ENCODE measurements around the gene NCS1.
A peak's percentile ranks its signal among the peaks of the same experiment; 100 is the strongest.

Gene NCS1

DNA sequence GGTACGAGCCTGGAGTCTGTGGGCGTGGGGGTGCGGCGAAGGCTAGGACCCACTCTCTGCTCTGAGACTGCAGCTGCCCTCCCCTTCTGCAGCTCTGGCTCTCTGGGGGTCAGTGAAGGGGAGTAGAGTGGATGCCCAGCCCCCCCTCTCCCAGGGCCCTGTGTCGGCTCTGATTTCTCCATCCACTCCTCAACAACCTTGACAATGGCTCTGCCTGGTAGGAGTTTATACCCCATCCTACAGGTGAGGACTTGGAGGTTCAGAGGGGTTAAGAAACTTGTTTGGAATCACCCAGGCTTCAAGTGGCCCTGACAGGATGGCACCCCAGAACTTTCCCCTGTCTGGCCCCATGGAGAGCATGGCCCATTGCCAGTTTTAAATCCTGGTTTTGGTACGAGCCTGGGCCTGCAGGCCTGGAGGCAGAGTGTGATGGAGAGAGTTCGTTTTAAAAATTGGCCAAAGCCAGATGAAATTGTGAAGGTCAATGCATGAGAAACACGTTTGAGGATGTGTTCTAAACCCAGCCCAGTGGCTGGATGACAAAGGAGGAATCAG, 22.3 kb downstream of the NCS1 start:
- DNase-seq (ENCODE audit: low spot score) = no peak

DNA sequence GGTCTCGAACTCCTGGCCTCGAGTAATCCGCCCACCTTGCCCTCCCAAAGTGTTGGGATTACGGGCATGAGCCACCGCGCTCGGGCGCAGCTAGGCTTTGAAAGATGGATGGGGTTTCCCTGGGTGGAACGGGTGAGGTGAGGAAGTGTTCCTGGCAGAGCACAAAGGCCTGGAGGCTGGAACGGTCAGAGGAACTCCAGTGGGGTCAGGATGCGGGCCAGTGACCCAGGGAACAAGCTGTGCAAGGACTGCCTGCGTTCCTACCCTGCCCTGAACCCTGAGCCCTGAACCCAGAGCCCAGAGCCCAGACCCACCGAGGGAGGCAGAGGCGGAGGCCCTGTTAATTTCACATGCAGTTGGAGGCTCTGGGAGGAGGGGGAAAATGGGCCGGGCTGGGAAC, 23.4 kb downstream of the NCS1 start:
- DNase-seq (ENCODE audit: low spot score) = no peak

DNA sequence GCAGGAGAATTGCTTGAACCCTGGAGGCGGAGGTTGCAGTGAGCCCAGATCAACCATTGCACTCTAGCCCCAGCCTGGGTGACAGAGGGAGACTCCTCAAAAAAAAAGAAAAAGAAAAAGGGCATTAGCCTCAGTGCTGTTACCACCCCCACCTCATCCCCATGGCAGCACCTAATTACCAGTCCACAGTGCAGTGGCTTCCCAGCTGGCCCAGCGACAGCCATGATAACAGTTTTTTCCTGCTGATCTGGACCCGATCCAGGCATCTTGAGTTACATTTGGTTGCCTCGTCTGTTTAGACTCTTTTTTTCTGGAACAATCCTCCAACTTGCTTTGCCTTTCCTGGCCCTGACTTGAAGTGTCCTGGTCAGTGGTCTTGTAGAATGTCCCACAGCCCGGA, 24.4 kb downstream of the NCS1 start:
- DNase-seq (ENCODE audit: low spot score) = no peak

DNA sequence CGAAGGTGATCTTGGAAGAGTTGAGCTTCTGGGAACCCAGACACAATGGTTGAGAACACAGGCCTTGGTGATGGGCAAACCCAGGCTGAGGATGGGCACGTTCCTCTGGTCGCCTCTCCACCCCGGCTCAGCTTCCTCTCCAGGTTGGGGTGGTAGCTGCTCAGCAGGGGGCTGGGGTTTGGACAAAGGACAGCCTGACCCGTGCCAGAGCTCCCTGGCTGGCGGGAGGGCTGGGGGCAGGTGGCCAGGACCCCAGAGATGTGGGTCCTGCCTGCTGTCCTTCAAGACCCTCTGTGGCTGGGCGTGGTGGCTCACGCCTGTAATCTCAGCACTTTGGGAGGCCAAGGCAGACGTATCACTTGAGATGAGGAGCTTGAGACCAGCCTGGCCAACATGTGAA, 25.2 kb downstream of the NCS1 start:
- DNase-seq (ENCODE audit: low spot score) = no peak

DNA sequence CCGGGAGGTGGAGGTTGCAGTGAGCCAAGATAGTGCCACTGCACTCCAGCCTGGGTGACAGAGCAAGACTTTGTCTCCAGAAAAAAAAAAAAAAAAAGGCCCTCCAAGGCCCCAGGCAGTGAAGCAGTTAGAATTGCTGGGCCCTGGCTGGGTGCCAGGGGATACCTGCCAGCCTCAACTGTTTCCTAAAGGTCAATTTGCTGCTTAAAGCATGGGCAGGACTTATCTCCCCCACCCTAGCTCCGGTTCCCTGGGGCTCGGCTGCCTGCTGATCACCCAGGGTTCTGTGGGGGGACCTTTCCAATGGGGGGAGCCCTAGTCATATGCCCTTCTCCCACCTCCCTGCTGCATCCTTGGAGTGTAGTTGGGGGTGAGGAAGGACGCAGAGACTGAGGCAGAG, 25.7 kb downstream of the NCS1 start:
- no peak for DNase-seq (ENCODE audit: low spot score)

DNA sequence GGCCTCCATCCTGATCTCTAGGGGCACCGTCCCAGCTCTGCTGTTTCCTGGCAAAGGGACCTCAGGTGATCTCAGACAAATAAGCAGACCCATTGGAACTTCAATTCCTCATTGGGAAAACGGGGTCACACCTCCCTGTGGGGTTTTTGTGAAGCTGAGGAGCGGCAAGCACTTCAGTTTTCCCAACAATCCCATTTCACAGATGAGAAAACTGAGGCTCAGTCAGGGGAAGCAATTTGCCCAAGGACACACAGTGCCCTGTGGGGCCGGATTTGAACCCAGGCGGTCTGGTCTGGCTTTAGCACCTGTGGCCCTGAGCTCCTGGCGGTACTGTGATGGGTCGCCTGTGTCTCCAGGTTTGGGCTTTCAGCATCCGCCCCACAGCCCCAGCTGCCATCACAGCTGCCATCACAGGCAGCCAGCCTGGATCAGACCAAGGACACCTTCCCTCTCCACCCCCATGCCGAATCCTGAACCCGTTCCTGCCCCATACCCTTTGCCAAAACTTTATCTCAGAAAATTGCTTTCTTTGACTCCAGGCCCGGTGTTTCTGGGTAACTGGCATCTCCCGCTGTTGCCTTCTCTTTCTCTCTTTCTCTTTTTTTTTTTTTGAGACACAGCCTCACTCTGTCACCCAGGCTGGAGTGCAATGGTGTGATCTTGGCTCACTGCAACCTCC, 26.4 kb downstream of the NCS1 start:
- no peak for DNase-seq (ENCODE audit: low spot score)

DNA sequence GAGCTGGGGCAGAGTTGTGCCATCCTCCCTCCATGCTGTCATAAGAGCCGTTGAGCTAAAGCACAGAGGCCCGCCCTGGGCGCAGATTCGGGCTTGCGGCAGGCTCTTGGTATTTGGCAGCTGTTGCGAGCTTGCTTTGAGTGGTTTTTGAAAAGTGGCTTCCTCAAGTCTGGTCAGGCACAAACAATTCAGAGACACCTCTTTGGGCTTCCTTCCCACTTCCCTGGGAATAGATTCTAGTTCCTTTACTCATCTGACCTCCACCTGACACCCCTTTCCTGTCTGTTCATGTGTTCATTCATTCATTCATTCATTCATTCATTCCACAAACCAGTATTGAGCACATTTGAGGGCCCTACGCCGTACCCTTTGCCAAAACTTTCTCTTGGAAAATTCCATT, 27.4 kb downstream of the NCS1 start:
- no peak for DNase-seq (ENCODE audit: low spot score)

DNA sequence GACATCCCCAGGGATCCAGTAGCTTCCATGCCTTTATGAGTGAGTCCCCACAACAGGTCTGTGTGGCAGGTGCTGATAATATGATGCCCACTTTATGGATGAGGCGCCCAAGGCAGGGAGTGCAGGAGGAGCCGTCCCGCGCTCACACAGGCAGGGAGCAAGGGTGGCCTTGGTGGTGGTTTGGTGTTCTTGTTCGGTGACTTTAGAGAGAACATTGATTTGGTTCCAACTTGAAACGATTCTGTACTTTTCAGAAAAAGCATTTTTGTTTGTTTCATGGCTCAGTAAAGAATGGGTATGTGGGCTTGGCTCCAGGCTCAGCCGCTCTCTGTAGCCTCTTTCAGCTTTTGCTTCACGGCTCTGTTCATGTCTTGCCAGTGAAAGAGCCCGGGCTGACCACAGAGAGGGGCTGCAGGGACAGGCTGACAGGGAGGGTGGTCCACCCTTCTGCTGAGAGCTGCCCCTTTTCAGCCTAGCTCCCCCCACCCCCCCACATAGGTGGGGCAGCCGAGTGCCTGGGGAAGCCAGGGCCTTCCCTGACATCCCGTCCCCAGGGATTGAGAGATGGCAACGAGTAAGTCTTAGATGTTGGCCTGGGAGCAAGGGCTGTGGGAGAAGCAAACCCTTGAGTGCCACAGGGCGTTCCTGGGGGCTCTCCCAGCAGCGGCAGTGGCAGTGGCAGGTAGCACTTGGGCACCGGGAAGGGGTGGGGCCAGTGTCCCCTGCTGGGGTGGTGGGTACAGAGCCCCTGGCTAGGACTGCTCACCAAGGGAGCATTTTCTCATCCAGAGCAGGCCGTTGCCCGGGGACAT, 28.0 kb downstream of the NCS1 start:
- DNase-seq (ENCODE audit: low spot score) = no peak

DNA sequence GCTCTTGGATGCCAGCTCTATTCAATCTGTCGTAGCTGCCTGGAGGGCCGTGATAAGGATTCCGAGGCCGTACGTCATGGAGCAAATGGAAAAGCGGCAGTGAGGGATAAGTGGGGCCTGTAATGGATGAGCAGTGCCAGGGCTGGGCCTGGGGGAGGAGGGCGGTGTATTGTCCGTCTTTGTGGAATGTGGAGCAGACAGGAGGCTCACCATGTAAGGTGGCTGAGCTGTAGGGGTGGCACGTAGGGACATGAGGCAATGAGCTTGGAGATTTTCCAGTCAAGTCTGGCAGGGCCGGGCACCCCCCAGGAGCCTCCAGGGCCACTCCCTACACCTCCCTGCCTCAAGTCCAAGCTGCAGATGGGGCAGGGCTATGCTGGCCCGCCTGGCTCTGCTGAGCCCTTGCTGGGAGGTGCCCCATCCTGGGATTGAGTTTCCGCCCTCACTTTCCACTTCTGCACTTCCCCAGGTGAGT, 29.2 kb downstream of the NCS1 start:
- DNase-seq (ENCODE audit: low spot score) = no peak

DNA sequence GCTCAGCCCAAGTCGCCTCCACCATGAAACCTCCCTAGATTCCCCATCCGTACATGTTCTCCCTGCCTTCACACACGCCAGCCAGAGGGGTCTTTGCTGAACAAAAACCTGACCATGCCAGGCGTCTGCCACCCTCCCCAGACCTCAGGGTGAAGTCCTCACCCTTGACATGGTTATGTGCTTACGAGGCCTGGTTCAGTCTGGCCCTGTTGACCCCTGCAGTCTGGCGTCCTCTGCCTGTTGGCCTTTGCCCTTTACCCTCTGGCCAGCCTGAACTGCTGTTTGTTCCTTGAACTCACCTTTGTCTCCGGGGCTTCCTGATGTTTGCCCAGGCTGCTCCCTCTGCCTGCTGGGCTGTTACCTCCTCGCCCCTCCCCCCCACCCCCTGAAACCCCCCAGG, 29.8 kb downstream of the NCS1 start:
- no peak for DNase-seq (ENCODE audit: low spot score)

DNA sequence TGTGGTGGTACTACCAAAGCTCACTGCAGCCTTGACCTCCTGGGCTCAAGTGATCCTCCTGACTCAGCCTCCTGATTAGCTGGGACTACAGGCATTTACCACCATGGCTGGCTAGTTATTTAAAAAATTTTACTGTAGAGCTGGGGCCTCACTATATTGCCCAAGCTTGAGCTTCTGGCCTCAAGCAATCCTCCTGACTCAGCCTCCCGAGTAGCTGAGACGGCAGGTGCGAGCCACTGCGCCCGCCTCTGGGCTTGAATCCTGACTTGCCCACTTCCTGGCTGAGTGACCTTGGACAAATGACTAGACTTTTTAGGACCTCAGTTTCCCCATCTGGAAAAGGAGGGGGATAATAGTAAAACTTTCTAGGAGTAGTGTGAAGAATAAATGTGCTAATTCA, 32.1 kb downstream of the NCS1 start:
- DNase-seq (ENCODE audit: low spot score) = no peak

DNA sequence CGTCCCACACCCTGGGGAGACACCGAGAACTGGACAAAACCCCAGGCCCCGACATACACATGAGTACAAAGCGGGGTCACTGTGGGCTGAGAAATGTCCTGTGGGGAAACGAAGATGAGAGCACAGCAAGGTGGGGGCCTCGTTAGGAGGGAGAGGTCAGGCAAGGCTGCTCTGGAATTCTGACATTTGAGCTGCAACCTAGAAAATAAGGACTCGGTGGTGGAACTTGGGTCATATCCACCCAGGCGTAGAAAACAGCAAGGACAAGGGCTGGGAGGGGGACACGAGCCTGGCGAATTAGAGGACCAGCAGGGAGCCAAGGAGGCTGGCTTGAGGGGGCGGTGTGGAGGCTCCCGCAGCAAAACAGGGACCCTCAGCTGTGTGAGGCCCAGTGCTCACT, 32.8 kb downstream of the NCS1 start:
- no peak for DNase-seq (ENCODE audit: low spot score)

DNA sequence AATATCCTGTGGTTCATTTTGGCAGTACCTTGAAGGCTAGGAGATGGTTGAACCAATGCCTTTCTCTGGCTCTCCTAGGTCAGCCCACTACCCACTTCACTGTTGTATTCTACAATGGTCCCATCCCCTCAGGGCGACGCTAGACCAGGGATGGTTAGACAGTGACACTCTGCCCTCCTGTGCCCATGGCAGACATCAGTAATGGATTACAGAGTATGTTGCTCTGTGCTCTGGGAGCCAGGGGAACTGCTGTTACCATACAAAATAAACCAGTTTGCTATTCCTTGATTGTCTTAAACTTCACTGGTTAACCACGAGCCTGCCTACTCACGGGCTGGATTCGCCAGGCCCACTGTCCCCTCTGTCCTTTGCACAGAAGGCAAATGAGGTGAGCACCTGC, 33.7 kb downstream of the NCS1 start:
- no peak for DNase-seq (ENCODE audit: low spot score)

DNA sequence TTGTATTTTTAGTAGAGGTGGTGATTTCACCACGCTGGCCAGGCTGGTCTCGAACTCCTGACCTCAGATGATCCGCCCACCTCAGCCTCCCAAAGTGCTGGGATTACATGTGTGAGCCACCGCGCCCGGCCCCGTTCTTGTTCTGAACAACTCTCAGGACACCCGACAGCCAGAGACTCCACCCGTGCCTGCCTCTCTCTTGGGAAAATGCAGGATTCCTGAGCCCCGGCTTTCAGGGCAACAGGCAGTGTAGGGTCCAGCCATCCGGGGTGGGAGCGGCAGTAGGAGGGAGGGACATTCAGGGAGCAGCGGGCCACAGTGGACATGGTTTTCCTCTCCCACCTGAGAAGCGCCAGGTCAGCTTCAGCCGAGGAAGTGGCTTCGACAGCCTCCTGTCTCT, 34.4 kb downstream of the NCS1 start:
- DNase-seq (ENCODE audit: low spot score) = no peak

DNA sequence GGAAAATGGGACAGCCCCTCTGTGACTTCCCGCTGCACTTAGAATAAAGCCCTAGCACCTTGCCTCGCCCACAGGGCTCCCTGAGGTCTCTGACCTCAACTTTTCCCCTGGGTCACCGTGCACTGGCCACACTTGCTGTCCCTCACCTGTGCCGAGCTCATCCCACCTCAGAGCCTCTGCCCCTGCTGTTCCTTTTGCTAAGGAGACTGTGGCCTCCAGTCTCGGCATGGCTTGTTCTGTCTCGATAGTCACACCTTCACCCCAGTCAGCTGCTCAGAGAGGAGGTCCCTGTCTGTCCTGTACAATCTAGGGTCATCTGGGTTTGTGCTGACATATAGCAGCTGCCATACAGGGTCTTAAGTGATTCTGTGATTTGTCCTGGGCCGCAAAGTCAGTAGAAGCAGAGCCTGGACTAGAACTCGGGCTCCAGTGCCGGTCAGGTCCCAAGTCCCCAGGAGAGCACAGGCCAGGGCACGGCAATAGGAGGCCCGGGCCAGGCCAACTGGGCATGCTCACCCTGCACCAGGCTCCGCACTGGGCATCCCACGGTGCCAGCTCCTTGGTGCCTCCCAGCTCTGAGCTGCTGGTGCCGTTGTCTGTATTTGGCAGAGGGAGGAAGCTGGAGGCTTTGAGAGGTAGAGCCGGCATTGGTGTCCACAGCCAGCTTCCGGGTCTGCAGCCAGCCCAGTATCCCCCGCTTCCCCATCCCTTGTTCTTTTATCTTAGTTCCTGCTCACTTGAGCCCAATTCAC, 35.2 kb downstream of the NCS1 start:
- DNase-seq (ENCODE audit: low spot score) = no peak

DNA sequence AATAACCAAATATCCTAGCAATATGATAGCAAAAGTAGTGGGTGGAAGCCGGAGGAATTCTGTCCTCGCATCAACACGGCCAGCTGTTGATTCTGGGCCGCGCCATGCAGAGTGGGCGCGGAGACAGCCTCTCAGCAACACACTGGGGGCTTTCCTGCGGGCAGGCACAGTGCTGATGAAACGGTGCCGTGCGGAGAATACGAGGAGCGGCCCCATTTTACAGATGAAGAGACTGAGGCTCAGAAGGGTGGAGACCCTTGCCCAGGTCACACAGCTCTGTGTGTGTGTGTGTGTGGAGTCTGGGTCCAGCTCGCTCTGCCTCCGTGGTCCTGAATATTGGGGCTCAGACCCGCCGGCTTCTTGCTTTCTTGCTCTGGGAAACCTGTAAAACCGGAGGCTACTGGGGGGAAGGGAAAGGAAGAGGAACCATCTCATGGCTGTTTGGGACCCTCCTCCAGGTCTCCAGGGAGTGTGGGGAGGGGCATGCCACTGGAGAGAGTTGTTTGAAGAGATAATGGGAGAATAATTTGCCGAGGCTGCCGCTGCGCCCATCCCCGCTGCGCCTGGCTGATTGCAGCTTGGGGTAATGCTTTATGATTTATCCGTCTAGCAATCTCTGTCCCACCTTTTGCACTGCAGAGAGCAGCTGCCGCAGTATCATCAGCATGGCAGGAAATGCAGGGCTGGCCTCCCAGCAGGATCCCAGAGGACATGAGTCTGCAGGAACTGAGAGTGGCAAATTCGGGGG, 36.6 kb downstream of the NCS1 start:
- peak; percentile 19 for DNase-seq (ENCODE audit: low spot score)

DNA sequence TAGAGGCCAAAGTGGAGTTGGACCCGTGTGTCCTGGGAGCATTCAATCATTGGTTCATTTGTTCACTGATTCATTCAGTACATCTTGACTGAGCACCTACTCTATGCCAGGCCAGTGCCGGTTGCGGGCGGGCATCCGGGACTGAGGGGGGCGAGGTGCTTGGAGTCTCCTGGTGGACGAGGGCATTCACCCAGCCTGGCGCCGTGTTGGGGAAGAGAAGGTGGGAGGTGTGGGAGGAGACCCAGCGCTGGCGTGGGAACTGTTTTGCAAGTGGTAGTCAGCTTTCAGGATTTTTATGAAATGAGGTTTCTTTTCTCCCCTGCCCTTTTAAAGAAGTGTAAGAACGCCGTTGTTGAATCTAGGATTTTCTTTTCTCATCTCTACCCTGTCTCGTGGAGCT, 37.2 kb downstream of the NCS1 start:
- no peak for DNase-seq (ENCODE audit: low spot score)

DNA sequence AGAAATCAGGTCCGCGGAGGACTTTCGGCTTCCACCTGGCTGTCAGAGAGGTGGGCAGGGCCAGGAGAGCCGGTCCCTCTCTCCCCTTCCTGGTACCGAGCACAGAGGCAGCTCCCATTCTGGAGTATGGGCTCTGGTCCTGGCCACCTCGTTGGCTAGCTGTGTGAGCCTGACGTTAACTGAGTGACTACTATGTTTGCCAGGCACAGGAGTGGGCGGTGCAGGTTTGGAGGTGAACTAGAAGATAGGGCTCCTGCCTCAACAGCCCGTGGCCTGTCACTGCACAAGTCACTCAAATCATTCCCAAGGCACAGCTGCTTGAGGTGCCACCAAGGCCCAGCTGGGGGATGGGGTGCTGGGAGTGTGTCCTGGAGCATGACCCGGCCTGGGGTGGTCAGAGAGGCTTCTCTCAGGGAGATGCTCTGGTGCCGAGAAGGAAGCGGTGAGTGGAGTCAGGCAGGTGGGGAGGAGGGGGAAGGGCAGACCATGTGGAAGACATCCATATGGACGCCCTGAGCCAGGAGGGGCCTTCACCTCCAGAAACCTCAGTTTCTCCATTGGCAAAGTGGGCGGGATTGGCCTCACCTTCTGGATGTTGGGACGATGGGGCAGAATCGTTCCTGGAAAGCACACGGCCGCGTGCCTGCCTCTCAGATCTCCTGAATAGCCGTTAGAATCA, 39.5 kb downstream of the NCS1 start:
- DNase-seq (ENCODE audit: low spot score) = no peak

DNA sequence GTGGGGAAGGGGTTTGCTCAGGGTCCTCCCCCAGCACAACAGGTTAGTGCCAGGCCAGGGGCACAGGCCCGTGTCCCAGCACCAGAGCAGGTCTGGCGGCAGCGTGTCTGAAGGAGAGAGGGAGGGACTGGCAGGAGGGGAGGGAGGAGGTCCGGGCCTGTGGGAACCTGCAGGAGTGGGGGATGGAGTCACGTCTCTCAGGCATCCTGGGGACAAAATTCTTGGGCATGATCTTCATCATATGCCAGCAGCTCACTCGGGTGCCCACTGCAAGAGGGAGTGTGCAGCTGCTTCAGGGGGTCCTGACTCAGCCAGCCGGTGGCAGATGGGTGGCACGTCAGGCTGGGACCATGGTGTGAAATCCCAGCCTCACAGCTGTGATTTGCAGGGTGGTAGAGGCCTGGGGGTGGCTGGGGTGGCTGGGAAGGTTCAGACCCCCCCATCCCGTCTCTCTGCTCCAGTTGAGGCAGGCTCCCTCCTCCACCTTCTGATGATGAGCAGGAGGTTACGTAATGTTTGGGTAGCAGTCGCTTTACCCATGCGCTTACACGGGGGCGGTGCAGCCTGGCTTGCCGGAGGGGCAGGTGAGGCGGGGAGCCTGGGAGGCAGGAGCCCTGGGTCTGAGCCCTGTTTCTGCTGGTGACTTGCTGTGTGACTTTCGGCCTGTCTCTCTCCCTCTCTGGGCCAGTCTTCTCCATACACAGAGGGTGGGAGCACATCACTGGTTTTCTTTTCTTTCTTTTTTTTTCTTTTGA, 40.5 kb downstream of the NCS1 start:
- no peak for DNase-seq (ENCODE audit: low spot score)

DNA sequence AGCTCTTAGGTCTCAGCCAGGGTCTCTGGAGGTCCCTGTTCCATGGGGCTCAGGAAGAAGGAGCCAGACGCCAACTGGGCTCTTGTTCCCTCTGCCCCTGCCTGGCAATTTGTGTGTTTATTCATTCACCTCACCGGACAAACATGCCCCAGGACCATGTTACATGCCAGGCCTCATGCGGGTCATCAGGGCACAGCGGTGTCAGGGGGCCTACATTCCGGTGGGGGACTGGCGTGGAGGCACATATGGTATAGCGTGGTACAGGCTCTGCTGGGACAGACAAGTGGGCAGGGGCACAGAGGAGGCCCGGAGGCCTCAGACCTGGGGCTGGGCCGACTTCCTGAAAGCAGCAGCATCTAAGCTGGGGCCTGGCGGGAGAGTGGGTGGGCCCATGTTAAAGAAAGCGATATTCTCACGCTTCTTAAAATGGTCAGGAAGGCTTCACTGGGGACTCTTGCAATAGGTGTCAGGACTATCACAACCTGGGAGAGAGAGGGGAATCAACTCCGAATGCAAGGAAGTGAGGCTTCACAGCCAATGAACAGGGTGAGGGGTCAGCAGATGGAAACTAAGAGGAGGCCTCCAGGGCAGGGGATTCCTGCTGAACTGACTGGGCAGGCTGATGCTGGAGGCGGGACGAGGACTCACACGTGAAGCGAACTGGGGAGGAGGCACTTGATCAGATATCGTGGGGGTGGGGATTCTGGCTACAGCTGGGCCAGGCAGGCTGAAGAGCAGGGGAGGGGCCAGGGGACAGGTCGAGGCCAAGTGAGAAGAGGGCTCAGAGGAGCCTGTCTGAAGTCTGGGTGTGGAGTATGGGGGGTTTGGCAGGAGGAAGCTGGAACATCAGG, 41.9 kb downstream of the NCS1 start:
- DNase-seq (ENCODE audit: low spot score) = no peak
